A172 (cell line): Measurements from ENCODE around the gene PKNOX2. TPM values are rescaled to one million over a fixed set of nuclear protein-coding genes. Genes with fewer than 3 reads are reported as not detected.

ENCODE experiments used
- DNase-seq: peaks from one replicate; pipeline ENCODE4 v3.0.0-alpha.2; 2015; ENCODE audit warnings: low spot score
- total RNA-seq: library from RNA; depleted of rRNA; stranded (reverse); fragments of >200 nt; shearing (Covaris generic); gene quantifications from 2 replicates; pipeline ENCODE4 v1.2.3, GENCODE V29; 2014

PKNOX2 gene
- total RNA-seq, 1 experiment from 2014 or later: not detected

GRCh38 chr11:125262194-125262829 is 97.8 kb downstream of the PKNOX2 start:
- no peak for DNase-seq

GRCh38 chr11:125262830-125263218 is 98.3 kb downstream of the PKNOX2 start:
- DNase-seq: no peak

- peak; percentile 56 for DNase-seq
Observed at GRCh38 chr11:125263268-125263790, 98.8 kb downstream of the PKNOX2 start.

- no peak for DNase-seq
Observed at GRCh38 chr11:125264100-125265022, 99.8 kb downstream of the PKNOX2 start.

GRCh38 chr11:125267548-125267947 is 103.0 kb downstream of the PKNOX2 start:
- no peak for DNase-seq

DNA sequence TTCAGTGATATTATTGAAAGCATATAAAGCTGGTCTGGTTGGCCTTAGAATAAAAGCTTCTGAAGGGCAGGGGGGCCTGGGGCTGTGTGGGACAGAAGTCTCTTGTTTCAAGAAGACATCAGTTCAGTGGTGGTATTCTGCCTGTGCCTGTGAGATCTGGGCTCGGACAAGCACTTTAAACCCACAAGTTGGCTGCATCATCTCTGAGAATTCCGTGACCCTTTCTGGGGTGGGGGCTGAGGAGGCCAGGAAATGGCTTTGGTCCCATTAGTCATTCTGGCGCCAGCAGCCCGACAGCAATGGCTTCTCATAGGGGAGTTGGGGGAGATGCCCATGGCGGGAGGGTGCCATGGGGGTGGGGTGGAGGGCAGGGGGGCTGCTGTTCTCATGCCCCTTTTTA is 104.1 kb downstream of the PKNOX2 start:
- no peak for DNase-seq

GRCh38 chr11:125270106-125270505 is 105.6 kb downstream of the PKNOX2 start:
- no peak for DNase-seq

GRCh38 chr11:125270711-125271110 is 106.2 kb downstream of the PKNOX2 start:
- no peak for DNase-seq

- DNase-seq: no peak
Observed at GRCh38 chr11:125271483-125272091, 107.0 kb downstream of the PKNOX2 start.

DNA sequence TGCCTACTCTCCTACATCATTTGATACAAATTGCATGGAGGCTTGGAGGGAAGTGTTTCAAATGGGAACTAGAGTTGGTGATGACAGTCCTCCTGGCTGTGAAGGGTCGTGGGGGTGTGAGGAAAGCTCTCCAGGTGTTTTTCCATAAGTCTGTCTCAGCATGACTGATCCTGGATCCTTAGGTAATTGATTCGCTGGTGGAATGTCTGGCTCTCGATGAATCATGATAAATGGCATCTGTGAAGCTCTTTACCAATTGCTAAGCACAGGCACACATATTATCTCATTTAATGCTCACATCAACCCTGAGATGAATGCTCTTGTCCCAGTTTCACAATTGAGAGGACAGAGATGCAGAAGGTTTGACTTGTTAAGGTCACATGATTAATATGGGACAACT is 107.5 kb downstream of the PKNOX2 start:
- DNase-seq: no peak

DNA sequence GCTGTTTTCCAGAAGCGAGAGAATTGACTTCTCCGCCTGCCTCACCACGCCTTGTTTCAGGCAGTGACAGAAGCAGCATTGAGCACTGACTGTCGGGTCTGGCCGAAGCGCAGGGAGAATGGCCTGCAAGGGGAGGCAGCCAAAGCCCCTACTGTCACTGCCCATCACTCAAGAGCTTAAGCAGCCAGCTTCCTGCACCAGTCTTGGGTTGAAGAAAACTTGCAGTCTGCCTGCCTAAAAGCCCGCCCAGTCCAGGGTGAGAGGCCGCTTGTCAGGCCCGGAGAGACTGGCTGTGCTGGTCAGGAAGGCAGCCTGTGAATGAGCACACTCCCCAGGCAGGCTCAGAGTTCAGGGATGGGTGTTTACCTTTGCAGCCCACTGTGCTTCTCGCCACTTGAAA is 108.3 kb downstream of the PKNOX2 start:
- no peak for DNase-seq

DNA sequence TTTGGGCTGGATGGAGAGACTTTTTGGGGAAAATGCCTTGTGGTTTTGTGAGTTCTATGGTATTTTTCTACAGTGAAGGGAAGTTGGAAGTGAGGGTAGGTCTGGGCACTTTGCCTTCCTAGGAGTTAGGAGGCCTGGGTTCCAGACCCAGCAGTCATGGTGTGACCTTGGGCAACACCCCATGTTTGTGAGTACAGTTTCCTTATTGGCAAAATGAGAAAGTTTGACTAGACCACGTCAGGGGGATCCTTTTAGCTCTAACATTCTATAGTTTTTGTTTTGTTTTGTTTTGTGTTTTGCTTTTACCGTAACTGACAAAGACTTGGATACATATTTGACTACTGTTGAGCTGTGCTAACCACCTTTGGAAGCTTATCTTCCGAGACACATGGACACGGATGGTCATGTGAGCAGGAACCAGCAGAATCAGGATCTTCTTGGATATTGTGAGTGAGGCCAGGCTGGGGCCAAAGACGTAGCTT is 109.0 kb downstream of the PKNOX2 start:
- no peak for DNase-seq

- no peak for DNase-seq
Observed at GRCh38 chr11:125274309-125274708, 109.8 kb downstream of the PKNOX2 start.

DNA sequence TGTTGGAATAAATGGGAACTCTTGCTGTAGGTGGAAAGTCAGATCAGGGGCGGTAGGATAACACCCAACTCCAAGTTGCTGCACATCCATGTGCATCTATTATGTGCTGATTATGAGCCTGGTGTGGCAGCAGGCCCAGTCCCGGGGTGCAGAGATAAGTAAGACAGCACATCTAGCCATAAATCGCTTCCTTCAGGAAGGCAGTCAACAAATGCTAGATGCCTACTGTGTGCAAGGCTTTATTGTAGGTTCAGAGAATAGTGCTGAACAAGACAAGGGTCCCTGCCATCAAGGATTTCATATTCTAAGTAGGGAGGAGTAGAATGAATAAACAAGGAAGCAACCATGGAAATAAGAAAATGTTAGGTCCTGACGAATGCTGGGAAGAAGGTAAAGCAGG is 110.2 kb downstream of the PKNOX2 start:
- DNase-seq: no peak

GRCh38 chr11:125275905-125276618 is 111.5 kb downstream of the PKNOX2 start:
- DNase-seq: no peak

- no peak for DNase-seq
Observed at GRCh38 chr11:125276619-125276976, 112.0 kb downstream of the PKNOX2 start.

DNA sequence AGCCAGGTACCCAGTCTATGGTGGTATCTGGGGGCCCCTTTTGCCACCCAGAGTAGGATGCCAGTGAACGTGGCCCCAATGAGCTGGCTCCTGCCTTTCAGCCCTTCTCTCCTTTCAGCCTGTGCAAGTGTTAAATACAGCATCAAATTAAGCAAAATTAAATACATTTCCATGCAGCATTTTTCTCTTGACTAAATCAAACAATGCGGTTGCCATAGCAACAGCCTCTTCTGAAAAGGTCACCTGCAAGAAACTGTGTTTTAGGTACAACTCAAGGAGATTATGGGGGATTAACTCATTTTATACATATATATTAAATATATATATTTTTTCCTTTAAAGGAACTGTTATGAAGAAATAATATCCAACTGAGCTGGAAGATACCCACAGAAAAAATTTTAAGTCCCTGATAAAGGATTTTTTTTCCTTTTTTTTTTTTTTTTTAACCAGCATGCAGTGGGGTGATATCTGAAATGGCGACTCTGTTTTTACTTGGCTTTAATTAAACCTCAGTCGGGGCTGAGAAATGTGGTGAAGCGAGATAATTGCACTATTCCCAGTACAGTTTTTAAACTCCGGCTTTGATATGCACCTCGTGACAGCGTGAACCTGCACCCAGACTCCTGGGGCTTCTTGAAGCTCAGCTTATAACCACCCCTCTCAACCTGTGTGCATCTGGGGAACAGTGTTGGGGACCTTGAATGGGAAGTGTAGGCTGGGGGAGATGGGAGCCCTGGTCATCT is 115.3 kb downstream of the PKNOX2 start:
- no peak for DNase-seq

DNA sequence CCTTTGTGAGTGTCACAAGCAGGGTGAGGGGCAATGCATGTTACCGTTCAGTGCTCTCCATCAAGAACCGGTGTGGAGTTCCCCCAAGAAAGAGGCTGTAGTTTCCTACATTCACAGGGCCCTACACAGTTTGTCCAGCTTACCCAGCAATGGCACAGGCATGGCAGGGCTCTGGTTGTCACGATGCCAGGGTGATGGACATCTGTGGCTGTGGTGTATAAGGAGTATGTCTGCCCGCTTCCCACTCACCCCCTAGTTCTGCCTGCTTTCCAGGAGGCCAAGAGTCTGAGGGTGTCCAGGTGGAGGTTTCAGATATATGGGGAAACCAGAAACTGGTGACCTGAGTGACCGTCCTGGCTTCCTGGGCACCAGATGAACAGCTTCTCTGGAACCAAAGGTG is 116.1 kb downstream of the PKNOX2 start:
- no peak for DNase-seq

GRCh38 chr11:125281831-125282595 is 117.5 kb downstream of the PKNOX2 start:
- peak; percentile 29 for DNase-seq

- DNase-seq: no peak
Observed at GRCh38 chr11:125282596-125282914, 118.0 kb downstream of the PKNOX2 start.
